ENCODE measurements around the gene SLC1A5.
"Not testable (repeated sequence)": the region's sequence is repeated elsewhere in the genome, so short reads cannot be mapped to it uniquely, and the experiment has no call there.

SLC1A5 gene

GRCh38 chr19:46776927-46777911, 11.2 kb downstream of the SLC1A5 start:
- Histone ChIP-seq H3K9ac (no peak overlapping the region), H2AFZ (ENCODE audit: low read depth) (no peak overlapping the region), H3K4me2 (no peak overlapping the region), H3K4me3 (IDR thresholded peaks at IDR 0.05; ENCODE audit: insufficient read depth, low read depth, low read length) (no peak overlapping the region), H3K27ac (no peak overlapping the region), H4K20me1 (ENCODE audit: insufficient read depth) (peaks cover 13% of the 10 kb centered on the region; the same call in 1 of the 2 replicates), H3K79me2 (ENCODE audit: insufficient read depth, low read depth) (peaks cover 18% of the 10 kb centered on the region), H3K4me1 (ENCODE audit: low read depth, poor library complexity, severe bottlenecking) (no peaks in the 10 kb centered on the region), H3K36me3 (ENCODE audit: insufficient read depth) (peaks cover 30% of the 10 kb centered on the region; the same call in 1 of the 2 replicates), H3K27me3 (ENCODE audit: insufficient read depth, low read depth) (no peaks in the 10 kb centered on the region)
- no peak for TF ChIP-seq CTCF (conservative IDR thresholded peaks at IDR 0.05; ENCODE audit: low read depth, low read length)

- Histone ChIP-seq H3K79me2 (ENCODE audit: insufficient read depth, low read depth) (0 out of 2 replicates have a peak, but pooled peaks cover 4% of the 10 kb centered on the region), H3K27ac (no peak overlapping the region), H4K20me1 (ENCODE audit: insufficient read depth) (peaks cover 7% of the 10 kb centered on the region; the same call in 1 of the 2 replicates), H3K36me3 (ENCODE audit: insufficient read depth) (peaks cover 20% of the 10 kb centered on the region; the same call in 1 of the 2 replicates), H3K4me1 (ENCODE audit: low read depth, poor library complexity, severe bottlenecking) (no peaks in the 10 kb centered on the region), H3K4me3 (IDR thresholded peaks at IDR 0.05; ENCODE audit: insufficient read depth, low read depth, low read length) (no peak overlapping the region), H3K9ac (no peak overlapping the region), H3K4me2 (no peak overlapping the region), H3K27me3 (ENCODE audit: insufficient read depth, low read depth) (no peaks in the 10 kb centered on the region), H2AFZ (ENCODE audit: low read depth) (no peak overlapping the region)
- no peak for TF ChIP-seq CTCF (conservative IDR thresholded peaks at IDR 0.05; ENCODE audit: low read depth, low read length)
These were observed 12.6 kb downstream of the SLC1A5 start for GRCh38 chr19:46775642-46776258.

GRCh38 chr19:46773018-46773399, 15.4 kb downstream of the SLC1A5 start:
- Histone ChIP-seq H3K4me2 (no peak overlapping the region), H4K20me1 (ENCODE audit: insufficient read depth) (peaks cover 3% of the 10 kb centered on the region; the same call in 1 of the 2 replicates), H3K4me3 (IDR thresholded peaks at IDR 0.05; ENCODE audit: insufficient read depth, low read depth, low read length) (no peak overlapping the region), H3K36me3 (ENCODE audit: insufficient read depth) (peaks cover 14% of the 10 kb centered on the region; the same call in 1 of the 2 replicates), H3K27ac (no peak overlapping the region), H3K9ac (no peak overlapping the region), H3K79me2 (ENCODE audit: insufficient read depth, low read depth) (no peaks in the 10 kb centered on the region), H3K4me1 (ENCODE audit: low read depth, poor library complexity, severe bottlenecking) (no peaks in the 10 kb centered on the region), H2AFZ (ENCODE audit: low read depth) (no peak overlapping the region), H3K27me3 (ENCODE audit: insufficient read depth, low read depth) (no peaks in the 10 kb centered on the region)
- TF ChIP-seq CTCF (conservative IDR thresholded peaks at IDR 0.05; ENCODE audit: low read depth, low read length): no peak

- no peak for TF ChIP-seq CTCF (conservative IDR thresholded peaks at IDR 0.05; ENCODE audit: low read depth, low read length)
- Histone ChIP-seq H3K79me2 (ENCODE audit: insufficient read depth, low read depth) (no peaks in the 10 kb centered on the region), H3K4me3 (IDR thresholded peaks at IDR 0.05; ENCODE audit: insufficient read depth, low read depth, low read length) (no peak overlapping the region), H3K4me2 (no peak overlapping the region), H3K27me3 (ENCODE audit: insufficient read depth, low read depth) (no peaks in the 10 kb centered on the region), H2AFZ (ENCODE audit: low read depth) (no peak overlapping the region), H3K9ac (no peak overlapping the region), H3K27ac (no peak overlapping the region), H3K4me1 (ENCODE audit: low read depth, poor library complexity, severe bottlenecking) (no peaks in the 10 kb centered on the region), H3K36me3 (ENCODE audit: insufficient read depth) (peaks cover 10% of the 10 kb centered on the region; the same call in 1 of the 2 replicates), H4K20me1 (ENCODE audit: insufficient read depth) (no peaks in the 10 kb centered on the region)
These were observed 16.0 kb downstream of the SLC1A5 start for GRCh38 chr19:46772170-46773017.

GRCh38 chr19:46768746-46769145, 19.6 kb downstream of the SLC1A5 start:
- H3K4me1 ChIP-seq (ENCODE audit: low read depth, poor library complexity, severe bottlenecking); H3K9ac ChIP-seq; H3K27ac ChIP-seq; H3K36me3 ChIP-seq (ENCODE audit: insufficient read depth); H3K79me2 ChIP-seq (ENCODE audit: insufficient read depth, low read depth); H3K4me2 ChIP-seq; H4K20me1 ChIP-seq (ENCODE audit: insufficient read depth); H3K27me3 ChIP-seq (ENCODE audit: insufficient read depth, low read depth); H3K4me3 ChIP-seq (IDR thresholded peaks at IDR 0.05; ENCODE audit: insufficient read depth, low read depth, low read length); H2AFZ ChIP-seq (ENCODE audit: low read depth): not testable (repeated sequence)
